Measurements from ENCODE around the gene MYOM1.

GRCh38 chr18:3048820-3049349 lies 170.9 kb downstream of the MYOM1 start:
- TF ChIP-seq CTCF (conservative IDR thresholded peaks at IDR 0.05; ENCODE audit: low read length) (no peak), EZH2phosphoT487 (IDR thresholded peaks at IDR 0.05; ENCODE audit: borderline replicate concordance, low read depth, low read length) (no peak)
